WTC11 (cell line): ENCODE data around the gene SCN8A. TPM values are rescaled to one million over a fixed set of nuclear protein-coding genes. Genes with fewer than 3 reads are reported as not detected.

Experiments
- ATAC-seq: fragments of 200-7000 bp; cut with Tn5 transposase; 2 replicates; pipeline ENCODE4 v1.10.0; 2021; ENCODE audit warnings: mild to moderate bottlenecking, moderate library complexity
- CTCF ChIA-PET: fragments of 300-600 bp; sonication (Branson Sonifier 250); formaldehyde crosslinking; loops from one replicate; lab custom pipeline; 2021; ENCODE audit warnings: antibody characterized with exemption; lab: Charles Lee
- POLR2A ChIA-PET: fragments of 350-600 bp; sonication (Branson Sonifier 250); formaldehyde crosslinking; loops from one replicate; lab custom pipeline; 2021; ENCODE audit warnings: antibody characterized with exemption; lab: Charles Lee
- DNase-seq: peaks from one replicate; pipeline ENCODE4 v3.0.0; 2021; ENCODE audit warnings: low spot score
- H3K27ac Mint-ChIP-seq: 2 replicates; pipeline ENCODE4 v1.8.0; 2021; ENCODE audit warnings: mixed read lengths
- H3K27me3 Mint-ChIP-seq: 2 replicates; pipeline ENCODE4 v1.8.0; 2021; ENCODE audit warnings: low read depth, mild to moderate bottlenecking, moderate library complexity, mixed read lengths
- H3K36me3 Mint-ChIP-seq: 2 replicates; pipeline ENCODE4 v1.8.0; 2021; ENCODE audit warnings: mixed read lengths
- H3K4me1 Mint-ChIP-seq: 2 replicates; pipeline ENCODE4 v1.8.0; 2022; ENCODE audit warnings: mixed read lengths
- H3K4me3 Mint-ChIP-seq: 2 replicates; pipeline ENCODE4 v1.8.0; 2021; ENCODE audit warnings: mild to moderate bottlenecking, moderate library complexity, mixed read lengths
- H3K9me3 Mint-ChIP-seq: 2 replicates; pipeline ENCODE4 v1.8.0; 2021; ENCODE audit warnings: mixed read lengths
- ATF1 ChIP-seq: sonication (generic); formaldehyde crosslinking; IDR thresholded peaks from 2 replicates; pipeline ENCODE4 v1.8.1; 2023; ENCODE audit warnings: mild to moderate bottlenecking, moderate library complexity, missing genetic modification reagents
- CREB1 ChIP-seq: sonication (generic); formaldehyde crosslinking; IDR thresholded peaks from 2 replicates; pipeline ENCODE4 v1.8.0; 2023; ENCODE audit warnings: mild to moderate bottlenecking, missing genetic modification reagents
- FOXK1 ChIP-seq: sonication (generic); formaldehyde crosslinking; IDR thresholded peaks from 2 replicates; pipeline ENCODE4 v1.8.0; 2022; ENCODE audit warnings: mild to moderate bottlenecking, moderate library complexity, missing genetic modification reagents
- KAT7 ChIP-seq: sonication (generic); formaldehyde crosslinking; IDR thresholded peaks from 2 replicates; pipeline ENCODE4 v1.8.1; 2023; ENCODE audit warnings: missing genetic modification reagents, mild to moderate bottlenecking, borderline replicate concordance
- NFATC4 ChIP-seq: fragments of 250-450 bp; sonication (Bioruptor Pico); IDR thresholded peaks from 2 replicates; pipeline ENCODE4 v1.9.0; 2021; ENCODE audit warnings: mild to moderate bottlenecking
- NR1H2 ChIP-seq: sonication (generic); formaldehyde crosslinking; IDR thresholded peaks from 2 replicates; pipeline ENCODE4 v1.9.0; 2021; ENCODE audit warnings: mild to moderate bottlenecking, moderate library complexity, missing genetic modification reagents
- PRRX2 ChIP-seq: fragments of 250-450 bp; sonication (Bioruptor Pico); IDR thresholded peaks from 2 replicates; pipeline ENCODE4 v1.8.0; 2021; ENCODE audit warnings: mild to moderate bottlenecking
- RELA ChIP-seq: sonication (generic); formaldehyde crosslinking; IDR thresholded peaks from 2 replicates; pipeline ENCODE4 v1.8.1; 2022; ENCODE audit warnings: missing genetic modification reagents, mild to moderate bottlenecking, borderline replicate concordance
- RORB ChIP-seq: fragments of 250-450 bp; sonication (Bioruptor Pico); IDR thresholded peaks from 2 replicates; pipeline ENCODE4 v1.9.0; 2021; ENCODE audit warnings: mild to moderate bottlenecking
- ZNF232 ChIP-seq: sonication (generic); formaldehyde crosslinking; IDR thresholded peaks from 2 replicates; pipeline ENCODE4 v1.8.0; 2022; ENCODE audit warnings: mild to moderate bottlenecking, missing genetic modification reagents
- ZNF423 ChIP-seq: fragments of 250-450 bp; sonication (Bioruptor Pico); IDR thresholded peaks from 2 replicates; pipeline ENCODE4 v2.1.2; 2022; ENCODE audit warnings: mild to moderate bottlenecking, moderate library complexity
- total RNA-seq: library from RNA; stranded (reverse); gene quantifications from 3 replicates; pipeline ENCODE4 v1.2.3, GENCODE V29; 2021
- TF ChIP-seq, protein P1 (sequence below): sonication (generic); formaldehyde crosslinking; IDR thresholded peaks from 2 replicates; pipeline ENCODE4 v1.8.0; 2023; ENCODE audit warnings: mild to moderate bottlenecking, missing genetic modification reagents
- TF ChIP-seq, protein P2 (sequence below): sonication (generic); formaldehyde crosslinking; IDR thresholded peaks from 2 replicates; pipeline ENCODE4 v1.8.1; 2022; ENCODE audit warnings: mild to moderate bottlenecking, missing genetic modification reagents, moderate library complexity, borderline replicate concordance
- TF ChIP-seq, protein P3 (sequence below): sonication (generic); formaldehyde crosslinking; IDR thresholded peaks from 2 replicates; pipeline ENCODE4 v1.8.0; 2022; ENCODE audit warnings: missing genetic modification reagents
- TF ChIP-seq, protein P4 (sequence below): fragments of 200-600 bp; IDR thresholded peaks from 2 replicates; pipeline ENCODE4 v1.8.0; 2022; ENCODE audit warnings: antibody characterized with exemption
- TF ChIP-seq, protein P5 (sequence below): sonication (generic); formaldehyde crosslinking; IDR thresholded peaks from 2 replicates; pipeline ENCODE4 v1.8.1; 2023; ENCODE audit warnings: mild to moderate bottlenecking, missing genetic modification reagents
- TF ChIP-seq, protein P6 (sequence below): fragments of 250-450 bp; sonication (Bioruptor Pico); IDR thresholded peaks from 2 replicates; pipeline ENCODE4 v1.9.0; 2021; ENCODE audit warnings: moderate library complexity, mild to moderate bottlenecking, inconsistent platforms, borderline replicate concordance
- TF ChIP-seq, protein P7 (sequence below): sonication (generic); formaldehyde crosslinking; IDR thresholded peaks from 2 replicates; pipeline ENCODE4 v1.8.1; 2022; ENCODE audit warnings: mild to moderate bottlenecking, moderate library complexity, missing genetic modification reagents
- TF ChIP-seq, protein P8 (sequence below): fragments of 250-450 bp; sonication (Bioruptor Pico); IDR thresholded peaks from 2 replicates; pipeline ENCODE4 v1.9.0; 2021; ENCODE audit warnings: mild to moderate bottlenecking

Gene SCN8A
- total RNA-seq, 1 experiment from 2014 or later, result 14.4 TPM

DNA sequence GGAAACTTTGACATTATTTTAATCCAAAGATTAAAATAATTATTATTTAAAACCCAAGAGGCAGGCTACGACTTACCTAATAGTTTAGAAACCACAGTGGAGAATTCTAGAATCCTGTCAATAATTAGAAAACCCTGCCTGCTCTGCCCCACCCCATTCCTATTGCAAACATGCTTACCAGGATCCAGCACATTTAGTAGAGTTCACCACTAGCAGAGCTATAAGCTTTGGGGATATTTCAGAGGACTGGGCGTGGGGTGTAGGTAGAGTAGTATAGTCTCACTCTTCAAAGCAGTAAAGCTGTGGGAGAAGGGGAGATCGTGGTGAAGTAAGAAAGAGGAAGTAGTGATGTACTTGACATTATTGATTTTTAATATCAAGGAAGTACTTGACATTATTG is 157.2 kb downstream of the SCN8A start (continued):
- TF ChIP-seq, protein P1, sequence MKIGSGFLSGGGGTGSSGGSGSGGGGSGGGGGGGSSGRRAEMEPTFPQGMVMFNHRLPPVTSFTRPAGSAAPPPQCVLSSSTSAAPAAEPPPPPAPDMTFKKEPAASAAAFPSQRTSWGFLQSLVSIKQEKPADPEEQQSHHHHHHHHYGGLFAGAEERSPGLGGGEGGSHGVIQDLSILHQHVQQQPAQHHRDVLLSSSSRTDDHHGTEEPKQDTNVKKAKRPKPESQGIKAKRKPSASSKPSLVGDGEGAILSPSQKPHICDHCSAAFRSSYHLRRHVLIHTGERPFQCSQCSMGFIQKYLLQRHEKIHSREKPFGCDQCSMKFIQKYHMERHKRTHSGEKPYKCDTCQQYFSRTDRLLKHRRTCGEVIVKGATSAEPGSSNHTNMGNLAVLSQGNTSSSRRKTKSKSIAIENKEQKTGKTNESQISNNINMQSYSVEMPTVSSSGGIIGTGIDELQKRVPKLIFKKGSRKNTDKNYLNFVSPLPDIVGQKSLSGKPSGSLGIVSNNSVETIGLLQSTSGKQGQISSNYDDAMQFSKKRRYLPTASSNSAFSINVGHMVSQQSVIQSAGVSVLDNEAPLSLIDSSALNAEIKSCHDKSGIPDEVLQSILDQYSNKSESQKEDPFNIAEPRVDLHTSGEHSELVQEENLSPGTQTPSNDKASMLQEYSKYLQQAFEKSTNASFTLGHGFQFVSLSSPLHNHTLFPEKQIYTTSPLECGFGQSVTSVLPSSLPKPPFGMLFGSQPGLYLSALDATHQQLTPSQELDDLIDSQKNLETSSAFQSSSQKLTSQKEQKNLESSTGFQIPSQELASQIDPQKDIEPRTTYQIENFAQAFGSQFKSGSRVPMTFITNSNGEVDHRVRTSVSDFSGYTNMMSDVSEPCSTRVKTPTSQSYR, result no peak
- no peak for TF ChIP-seq FOXK1 (CRISPR knock-in tag)
- no peak for TF ChIP-seq PRRX2
- no peak for TF ChIP-seq KAT7 (CRISPR knock-in tag)
- TF ChIP-seq, protein P2, sequence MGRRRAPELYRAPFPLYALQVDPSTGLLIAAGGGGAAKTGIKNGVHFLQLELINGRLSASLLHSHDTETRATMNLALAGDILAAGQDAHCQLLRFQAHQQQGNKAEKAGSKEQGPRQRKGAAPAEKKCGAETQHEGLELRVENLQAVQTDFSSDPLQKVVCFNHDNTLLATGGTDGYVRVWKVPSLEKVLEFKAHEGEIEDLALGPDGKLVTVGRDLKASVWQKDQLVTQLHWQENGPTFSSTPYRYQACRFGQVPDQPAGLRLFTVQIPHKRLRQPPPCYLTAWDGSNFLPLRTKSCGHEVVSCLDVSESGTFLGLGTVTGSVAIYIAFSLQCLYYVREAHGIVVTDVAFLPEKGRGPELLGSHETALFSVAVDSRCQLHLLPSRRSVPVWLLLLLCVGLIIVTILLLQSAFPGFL (CRISPR knock-in tag), result no peak
- TF ChIP-seq, protein P3, sequence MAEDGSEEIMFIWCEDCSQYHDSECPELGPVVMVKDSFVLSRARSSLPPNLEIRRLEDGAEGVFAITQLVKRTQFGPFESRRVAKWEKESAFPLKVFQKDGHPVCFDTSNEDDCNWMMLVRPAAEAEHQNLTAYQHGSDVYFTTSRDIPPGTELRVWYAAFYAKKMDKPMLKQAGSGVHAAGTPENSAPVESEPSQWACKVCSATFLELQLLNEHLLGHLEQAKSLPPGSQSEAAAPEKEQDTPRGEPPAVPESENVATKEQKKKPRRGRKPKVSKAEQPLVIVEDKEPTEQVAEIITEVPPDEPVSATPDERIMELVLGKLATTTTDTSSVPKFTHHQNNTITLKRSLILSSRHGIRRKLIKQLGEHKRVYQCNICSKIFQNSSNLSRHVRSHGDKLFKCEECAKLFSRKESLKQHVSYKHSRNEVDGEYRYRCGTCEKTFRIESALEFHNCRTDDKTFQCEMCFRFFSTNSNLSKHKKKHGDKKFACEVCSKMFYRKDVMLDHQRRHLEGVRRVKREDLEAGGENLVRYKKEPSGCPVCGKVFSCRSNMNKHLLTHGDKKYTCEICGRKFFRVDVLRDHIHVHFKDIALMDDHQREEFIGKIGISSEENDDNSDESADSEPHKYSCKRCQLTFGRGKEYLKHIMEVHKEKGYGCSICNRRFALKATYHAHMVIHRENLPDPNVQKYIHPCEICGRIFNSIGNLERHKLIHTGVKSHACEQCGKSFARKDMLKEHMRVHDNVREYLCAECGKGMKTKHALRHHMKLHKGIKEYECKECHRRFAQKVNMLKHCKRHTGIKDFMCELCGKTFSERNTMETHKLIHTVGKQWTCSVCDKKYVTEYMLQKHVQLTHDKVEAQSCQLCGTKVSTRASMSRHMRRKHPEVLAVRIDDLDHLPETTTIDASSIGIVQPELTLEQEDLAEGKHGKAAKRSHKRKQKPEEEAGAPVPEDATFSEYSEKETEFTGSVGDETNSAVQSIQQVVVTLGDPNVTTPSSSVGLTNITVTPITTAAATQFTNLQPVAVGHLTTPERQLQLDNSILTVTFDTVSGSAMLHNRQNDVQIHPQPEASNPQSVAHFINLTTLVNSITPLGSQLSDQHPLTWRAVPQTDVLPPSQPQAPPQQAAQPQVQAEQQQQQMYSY (CRISPR knock-in tag), result no peak
- TF ChIP-seq, protein P4, sequence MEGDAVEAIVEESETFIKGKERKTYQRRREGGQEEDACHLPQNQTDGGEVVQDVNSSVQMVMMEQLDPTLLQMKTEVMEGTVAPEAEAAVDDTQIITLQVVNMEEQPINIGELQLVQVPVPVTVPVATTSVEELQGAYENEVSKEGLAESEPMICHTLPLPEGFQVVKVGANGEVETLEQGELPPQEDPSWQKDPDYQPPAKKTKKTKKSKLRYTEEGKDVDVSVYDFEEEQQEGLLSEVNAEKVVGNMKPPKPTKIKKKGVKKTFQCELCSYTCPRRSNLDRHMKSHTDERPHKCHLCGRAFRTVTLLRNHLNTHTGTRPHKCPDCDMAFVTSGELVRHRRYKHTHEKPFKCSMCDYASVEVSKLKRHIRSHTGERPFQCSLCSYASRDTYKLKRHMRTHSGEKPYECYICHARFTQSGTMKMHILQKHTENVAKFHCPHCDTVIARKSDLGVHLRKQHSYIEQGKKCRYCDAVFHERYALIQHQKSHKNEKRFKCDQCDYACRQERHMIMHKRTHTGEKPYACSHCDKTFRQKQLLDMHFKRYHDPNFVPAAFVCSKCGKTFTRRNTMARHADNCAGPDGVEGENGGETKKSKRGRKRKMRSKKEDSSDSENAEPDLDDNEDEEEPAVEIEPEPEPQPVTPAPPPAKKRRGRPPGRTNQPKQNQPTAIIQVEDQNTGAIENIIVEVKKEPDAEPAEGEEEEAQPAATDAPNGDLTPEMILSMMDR, result no peak

DNA sequence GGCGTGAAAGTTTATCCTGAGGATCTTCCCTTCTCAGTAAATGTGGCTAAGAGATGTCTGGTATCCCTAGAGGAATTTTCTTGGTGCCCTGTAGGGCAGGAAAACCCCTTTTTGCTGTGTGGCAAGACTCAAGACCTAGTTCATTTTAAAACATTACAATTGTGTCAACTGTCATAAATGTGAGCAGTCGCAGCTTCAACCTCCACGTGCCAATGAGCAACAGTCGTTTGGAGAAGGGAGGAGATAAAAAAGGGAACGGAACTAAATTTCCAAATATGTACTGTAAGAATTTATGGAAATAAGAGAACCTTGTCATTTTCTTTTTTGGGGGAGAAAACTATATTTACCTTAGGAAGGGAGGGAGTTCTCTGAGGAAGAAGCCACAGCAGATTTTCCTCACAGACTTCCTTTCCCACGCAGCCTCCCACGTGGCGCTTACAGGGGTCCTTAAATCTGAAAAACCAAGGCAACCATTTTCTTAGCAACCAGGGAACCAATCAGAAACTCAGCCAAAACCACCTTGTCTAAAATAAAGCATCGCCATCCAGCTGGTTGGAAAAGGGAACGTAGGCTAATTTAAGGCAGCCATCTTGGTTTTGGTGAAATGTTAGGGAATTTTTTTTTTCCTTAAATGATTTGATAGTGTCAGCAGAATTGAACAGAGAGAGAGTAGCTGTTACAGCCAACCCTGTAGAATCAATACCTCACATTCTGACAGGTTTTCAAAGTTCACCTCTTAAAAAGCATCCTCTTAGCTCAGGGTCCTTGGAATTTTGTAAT is 158.4 kb downstream of the SCN8A start:
- H3K4me3 Mint-ChIP-seq, result no peak overlapping the region
- DNase-seq (no peak), ATAC-seq (no peak)
- no peak overlapping the region; the same call in 1 of the 2 replicates for H3K27ac Mint-ChIP-seq
- H3K27me3 Mint-ChIP-seq, result no peaks in the 10 kb centered on the region
- H3K9me3 Mint-ChIP-seq, result no peaks in the 10 kb centered on the region
- TF ChIP-seq NFATC4 (CRISPR knock-in tag) (no peak), ATF1 (CRISPR knock-in tag) (no peak), CREB1 (CRISPR knock-in tag) (no peak), ZNF423 (CRISPR knock-in tag) (no peak), RORB (CRISPR knock-in tag) (no peak), ZNF232 (CRISPR knock-in tag) (no peak), RELA (CRISPR knock-in tag) (no peak), NR1H2 (CRISPR knock-in tag) (no peak)
- TF ChIP-seq, protein P5, sequence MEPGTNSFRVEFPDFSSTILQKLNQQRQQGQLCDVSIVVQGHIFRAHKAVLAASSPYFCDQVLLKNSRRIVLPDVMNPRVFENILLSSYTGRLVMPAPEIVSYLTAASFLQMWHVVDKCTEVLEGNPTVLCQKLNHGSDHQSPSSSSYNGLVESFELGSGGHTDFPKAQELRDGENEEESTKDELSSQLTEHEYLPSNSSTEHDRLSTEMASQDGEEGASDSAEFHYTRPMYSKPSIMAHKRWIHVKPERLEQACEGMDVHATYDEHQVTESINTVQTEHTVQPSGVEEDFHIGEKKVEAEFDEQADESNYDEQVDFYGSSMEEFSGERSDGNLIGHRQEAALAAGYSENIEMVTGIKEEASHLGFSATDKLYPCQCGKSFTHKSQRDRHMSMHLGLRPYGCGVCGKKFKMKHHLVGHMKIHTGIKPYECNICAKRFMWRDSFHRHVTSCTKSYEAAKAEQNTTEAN (CRISPR knock-in tag), result no peak
- TF ChIP-seq, protein P6, sequence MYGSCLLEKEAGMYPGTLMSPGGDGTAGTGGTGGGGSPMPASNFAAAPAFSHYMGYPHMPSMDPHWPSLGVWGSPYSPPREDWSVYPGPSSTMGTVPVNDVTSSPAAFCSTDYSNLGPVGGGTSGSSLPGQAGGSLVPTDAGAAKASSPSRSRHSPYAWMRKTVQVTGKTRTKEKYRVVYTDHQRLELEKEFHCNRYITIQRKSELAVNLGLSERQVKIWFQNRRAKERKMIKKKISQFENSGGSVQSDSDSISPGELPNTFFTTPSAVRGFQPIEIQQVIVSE (CRISPR knock-in tag), result no peak
- TF ChIP-seq, protein P7, sequence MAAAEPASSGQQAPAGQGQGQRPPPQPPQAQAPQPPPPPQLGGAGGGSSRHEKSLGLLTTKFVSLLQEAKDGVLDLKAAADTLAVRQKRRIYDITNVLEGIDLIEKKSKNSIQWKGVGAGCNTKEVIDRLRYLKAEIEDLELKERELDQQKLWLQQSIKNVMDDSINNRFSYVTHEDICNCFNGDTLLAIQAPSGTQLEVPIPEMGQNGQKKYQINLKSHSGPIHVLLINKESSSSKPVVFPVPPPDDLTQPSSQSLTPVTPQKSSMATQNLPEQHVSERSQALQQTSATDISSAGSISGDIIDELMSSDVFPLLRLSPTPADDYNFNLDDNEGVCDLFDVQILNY (CRISPR knock-in tag), result no peak
- TF ChIP-seq, protein P8, sequence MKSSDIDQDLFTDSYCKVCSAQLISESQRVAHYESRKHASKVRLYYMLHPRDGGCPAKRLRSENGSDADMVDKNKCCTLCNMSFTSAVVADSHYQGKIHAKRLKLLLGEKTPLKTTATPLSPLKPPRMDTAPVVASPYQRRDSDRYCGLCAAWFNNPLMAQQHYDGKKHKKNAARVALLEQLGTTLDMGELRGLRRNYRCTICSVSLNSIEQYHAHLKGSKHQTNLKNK (CRISPR knock-in tag), result no peak
- POLR2A ChIA-PET, result no interaction called here
- CTCF ChIA-PET, result no interaction called here
- no peaks in the 10 kb centered on the region for H3K4me1 Mint-ChIP-seq
- H3K36me3 Mint-ChIP-seq, result peaks cover 11% of the 10 kb centered on the region
